Choroid plexus epithelial cell (primary cell): ENCODE measurements around the gene CRIM1.
"Not testable (repeated sequence)": the region's sequence is repeated elsewhere in the genome, so short reads cannot be mapped to it uniquely, and the experiment has no call there.

Experiments
- DNase-seq: peaks from one replicate; pipeline ENCODE4 v3.0.0-alpha.2; 2010; ENCODE audit warnings: low read depth
- H3K4me3 ChIP-seq: 2 replicates; pipeline ENCODE4 v1.5.1; 2011; ENCODE audit warnings: low read depth, mild to moderate bottlenecking, control low read depth, low read length, moderate library complexity
- CTCF ChIP-seq: conservative IDR thresholded peaks from 2 replicates; pipeline ENCODE4 v1.5.1; 2011; ENCODE audit warnings: low read depth, mild to moderate bottlenecking, control low read depth, inconsistent platforms, low read length, moderate library complexity

The CRIM1 gene

GRCh38 chr2:36357847-36358659 is 2.5 kb downstream of the CRIM1 start:
- peak; percentile 91 for DNase-seq
- TF ChIP-seq CTCF, result peak; percentile 74
- peak overlapping the region; percentile 88 for H3K4me3 ChIP-seq

GRCh38 chr2:36359067-36359466 is 3.5 kb downstream of the CRIM1 start:
- H3K4me3 ChIP-seq, result peak overlapping the region; percentile 88
- TF ChIP-seq CTCF, result peak; percentile 32
- DNase-seq, result peak; percentile 51

- H3K4me3 ChIP-seq, result no peak overlapping the region
- TF ChIP-seq CTCF, result no peak
- no peak for DNase-seq
Measured at GRCh38 chr2:36360063-36360462, 4.5 kb downstream of the CRIM1 start.

- H3K4me3 ChIP-seq, result no peak overlapping the region
- TF ChIP-seq CTCF, result no peak
- no peak for DNase-seq
Measured at GRCh38 chr2:36360834-36361233, 5.3 kb downstream of the CRIM1 start.

- DNase-seq, result peak; percentile 69
- H3K4me3 ChIP-seq, result no peak overlapping the region
Measured at GRCh38 chr2:36361396-36361795, 5.8 kb downstream of the CRIM1 start.

GRCh38 chr2:36362291-36362690 is 6.7 kb downstream of the CRIM1 start:
- no peak for TF ChIP-seq CTCF
- peak; percentile 78 for DNase-seq

More at GRCh38 chr2:36361396-36361795, 5.8 kb downstream of the CRIM1 start:
- TF ChIP-seq CTCF, result no peak

GRCh38 chr2:36363085-36363484 is 7.5 kb downstream of the CRIM1 start:
- not testable (repeated sequence) for H3K4me3 ChIP-seq, DNase-seq

More at GRCh38 chr2:36362291-36362690, 6.7 kb downstream of the CRIM1 start:
- H3K4me3 ChIP-seq, result no peak overlapping the region
